GM23338 (cell line): ENCODE data around the gene FTHL17. TPM values are rescaled to one million over a fixed set of nuclear protein-coding genes. Genes with fewer than 3 reads are reported as not detected.

Source experiments
- ATAC-seq: fragments of 200-7000 bp; cut with Tn5 transposase; 3 replicates; pipeline ENCODE4 v1.9.1; 2020
- DNase-seq: peaks from one replicate; pipeline ENCODE4 v3.0.0-alpha.2; 2015; ENCODE audit warnings: low spot score
- H2AFZ ChIP-seq: fragments of 200-600 bp; sonication (generic); 2 replicates; pipeline ENCODE4 v1.8.0; 2016; ENCODE audit warnings: antibody characterized with exemption, mild to moderate bottlenecking, moderate library complexity
- H3F3A ChIP-seq: fragments of 200-600 bp; sonication (generic); replicated peaks from 2 replicates; pipeline ENCODE4 v1.8.0; 2017; ENCODE audit warnings: antibody characterized with exemption, mixed run types, low read depth
- H3K27ac ChIP-seq: fragments of 200-600 bp; sonication (generic); 2 replicates; pipeline ENCODE4 v1.6.1; 2016; ENCODE audit warnings: low read depth
- H3K27me3 ChIP-seq: fragments of 200-600 bp; sonication (generic); 2 replicates; pipeline ENCODE4 v1.8.0; 2016; ENCODE audit warnings: mild to moderate bottlenecking, mixed run types, moderate library complexity; ENCODE audit not compliant: insufficient read depth
- H3K36me3 ChIP-seq: fragments of 200-600 bp; sonication (generic); 2 replicates; pipeline ENCODE4 v1.8.0; 2016; ENCODE audit warnings: mild to moderate bottlenecking; ENCODE audit not compliant: insufficient read depth
- H3K4me1 ChIP-seq: fragments of 200-600 bp; sonication (generic); 2 replicates; pipeline ENCODE4 v1.8.0; 2016; ENCODE audit warnings: mild to moderate bottlenecking, moderate library complexity; ENCODE audit not compliant: insufficient read depth
- H3K4me2 ChIP-seq: fragments of 200-600 bp; sonication (generic); 2 replicates; pipeline ENCODE4 v1.7.1; 2017; ENCODE audit warnings: mixed run types
- H3K4me3 ChIP-seq: fragments of 200-600 bp; sonication (generic); 2 replicates; pipeline ENCODE4 v1.6.1; 2016; ENCODE audit warnings: mixed run types
- H3K79me2 ChIP-seq: fragments of 200-600 bp; sonication (generic); replicated peaks from 2 replicates; pipeline ENCODE4 v1.8.0; 2017; ENCODE audit warnings: mild to moderate bottlenecking; ENCODE audit not compliant: insufficient read depth
- H3K9me2 ChIP-seq: fragments of 200-600 bp; sonication (generic); 2 replicates; pipeline ENCODE4 v1.8.0; 2017; ENCODE audit not compliant: insufficient read depth
- H4K20me1 ChIP-seq: fragments of 200-600 bp; sonication (generic); replicated peaks from 2 replicates; pipeline ENCODE4 v1.8.0; 2017; ENCODE audit warnings: mild to moderate bottlenecking; ENCODE audit not compliant: insufficient read depth
- H3K27ac Mint-ChIP-seq: 2 replicates; pipeline ENCODE4 v1.8.0; 2020; ENCODE audit warnings: inconsistent platforms, mild to moderate bottlenecking, moderate library complexity, mixed read lengths
- H3K27me3 Mint-ChIP-seq: 3 replicates; pipeline ENCODE4 v1.8.0; 2022; ENCODE audit warnings: low read depth, mild to moderate bottlenecking, moderate library complexity, mixed read lengths, inconsistent platforms; ENCODE audit not compliant: insufficient read depth, poor library complexity
- H3K36me3 Mint-ChIP-seq: 3 replicates; pipeline ENCODE4 v1.8.0; 2021; ENCODE audit warnings: low read depth, mild to moderate bottlenecking, inconsistent platforms, moderate library complexity, mixed read lengths
- H3K4me1 Mint-ChIP-seq: 3 replicates; pipeline ENCODE4 v1.8.0; 2020; ENCODE audit warnings: mild to moderate bottlenecking, inconsistent platforms, mixed read lengths
- H3K4me3 Mint-ChIP-seq: 3 replicates; pipeline ENCODE4 v1.8.0; 2021; ENCODE audit warnings: moderate library complexity, mild to moderate bottlenecking, inconsistent platforms, mixed read lengths
- H3K9me3 Mint-ChIP-seq: 3 replicates; pipeline ENCODE4 v1.8.0; 2020; ENCODE audit warnings: moderate library complexity, mild to moderate bottlenecking, inconsistent platforms, mixed read lengths
- CREB1 ChIP-seq: fragments of 250-450 bp; sonication (Bioruptor Pico); IDR thresholded peaks from 2 replicates; pipeline ENCODE4 v1.5.0; 2020; ENCODE audit warnings: low read depth, mild to moderate bottlenecking, moderate library complexity
- EZH2phosphoT487 ChIP-seq: fragments of 200-600 bp; sonication (generic); IDR thresholded peaks from one replicate; pipeline ENCODE4 v1.8.1; 2018; ENCODE audit warnings: antibody characterized with exemption; ENCODE audit not compliant: unreplicated experiment
- ZNF114 ChIP-seq: fragments of 250-450 bp; sonication (Bioruptor Pico); IDR thresholded peaks from 2 replicates; pipeline ENCODE4 v1.5.0; 2020; ENCODE audit warnings: mild to moderate bottlenecking, moderate library complexity
- polyA plus RNA-seq: library from polyadenylated mRNA; unstranded; fragments of >200 nt; fragmentation: Nextera tagmentation; extraction: Ambion mirVana; gene quantifications from 2 replicates; pipeline ENCODE4 v1.2.1, GENCODE V29; 2016
- total RNA-seq: library from RNA; depleted of rRNA; stranded (reverse); fragments of >200 nt; shearing (Covaris generic); gene quantifications from 2 replicates; pipeline ENCODE4 v1.2.3, GENCODE V29; 2014
- TF ChIP-seq, protein P1 (sequence below): fragments of 250-450 bp; sonication (Bioruptor Pico); IDR thresholded peaks from 2 replicates; pipeline ENCODE4 v1.5.0; 2020; ENCODE audit warnings: mild to moderate bottlenecking, moderate library complexity
- TF ChIP-seq, protein P2 (sequence below): IDR thresholded peaks from 2 replicates; pipeline ENCODE4 v1.6.1; 2016; ENCODE audit warnings: antibody characterized with exemption
- TF ChIP-seq, protein P3 (sequence below): IDR thresholded peaks from one replicate; pipeline ENCODE4 v1.6.1; 2018; ENCODE audit warnings: antibody characterized with exemption; ENCODE audit not compliant: unreplicated experiment

FTHL17 gene
- total and polyA plus RNA-seq, 2 experiments from 2014 or later, result not detected

DNA sequence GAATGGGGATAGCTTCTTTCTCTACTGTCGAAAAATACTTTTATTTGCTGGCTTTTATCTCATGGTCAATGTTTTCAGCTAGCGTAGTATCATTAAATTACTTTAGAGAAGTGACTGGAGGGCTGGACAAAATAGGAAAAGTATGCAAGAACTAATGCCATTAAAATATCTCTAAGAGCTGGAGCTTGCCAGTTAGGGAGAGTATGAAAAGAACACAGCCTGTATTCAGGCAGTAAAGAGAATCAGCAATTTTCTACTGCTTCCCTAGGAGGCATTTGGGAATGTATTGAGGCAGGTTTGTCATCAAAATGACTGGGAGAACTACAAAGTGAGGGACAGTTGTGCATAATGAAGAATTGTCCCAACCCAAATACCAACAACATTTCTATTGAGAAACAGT is 43.0 kb upstream of the FTHL17 start:
- Histone ChIP-seq H3F3A (no peaks in the 10 kb centered on the region), H4K20me1 (no peaks in the 10 kb centered on the region), H3K27ac (no peak overlapping the region), H3K4me2 (no peak overlapping the region), H3K4me3 (no peak overlapping the region), H2AFZ (no peak overlapping the region), H3K4me1 (no peaks in the 10 kb centered on the region), H3K27me3 (no peaks in the 10 kb centered on the region), H3K9me2 (no peaks in the 10 kb centered on the region), H3K36me3 (no peaks in the 10 kb centered on the region), H3K79me2 (no peaks in the 10 kb centered on the region)
- Mint-ChIP-seq H3K4me3 (no peak overlapping the region), H3K9me3 (no peaks in the 10 kb centered on the region), H3K4me1 (no peaks in the 10 kb centered on the region), H3K27ac (no peak overlapping the region), H3K27me3 (no peaks in the 10 kb centered on the region), H3K36me3 (no peaks in the 10 kb centered on the region)
- TF ChIP-seq, protein P1, sequence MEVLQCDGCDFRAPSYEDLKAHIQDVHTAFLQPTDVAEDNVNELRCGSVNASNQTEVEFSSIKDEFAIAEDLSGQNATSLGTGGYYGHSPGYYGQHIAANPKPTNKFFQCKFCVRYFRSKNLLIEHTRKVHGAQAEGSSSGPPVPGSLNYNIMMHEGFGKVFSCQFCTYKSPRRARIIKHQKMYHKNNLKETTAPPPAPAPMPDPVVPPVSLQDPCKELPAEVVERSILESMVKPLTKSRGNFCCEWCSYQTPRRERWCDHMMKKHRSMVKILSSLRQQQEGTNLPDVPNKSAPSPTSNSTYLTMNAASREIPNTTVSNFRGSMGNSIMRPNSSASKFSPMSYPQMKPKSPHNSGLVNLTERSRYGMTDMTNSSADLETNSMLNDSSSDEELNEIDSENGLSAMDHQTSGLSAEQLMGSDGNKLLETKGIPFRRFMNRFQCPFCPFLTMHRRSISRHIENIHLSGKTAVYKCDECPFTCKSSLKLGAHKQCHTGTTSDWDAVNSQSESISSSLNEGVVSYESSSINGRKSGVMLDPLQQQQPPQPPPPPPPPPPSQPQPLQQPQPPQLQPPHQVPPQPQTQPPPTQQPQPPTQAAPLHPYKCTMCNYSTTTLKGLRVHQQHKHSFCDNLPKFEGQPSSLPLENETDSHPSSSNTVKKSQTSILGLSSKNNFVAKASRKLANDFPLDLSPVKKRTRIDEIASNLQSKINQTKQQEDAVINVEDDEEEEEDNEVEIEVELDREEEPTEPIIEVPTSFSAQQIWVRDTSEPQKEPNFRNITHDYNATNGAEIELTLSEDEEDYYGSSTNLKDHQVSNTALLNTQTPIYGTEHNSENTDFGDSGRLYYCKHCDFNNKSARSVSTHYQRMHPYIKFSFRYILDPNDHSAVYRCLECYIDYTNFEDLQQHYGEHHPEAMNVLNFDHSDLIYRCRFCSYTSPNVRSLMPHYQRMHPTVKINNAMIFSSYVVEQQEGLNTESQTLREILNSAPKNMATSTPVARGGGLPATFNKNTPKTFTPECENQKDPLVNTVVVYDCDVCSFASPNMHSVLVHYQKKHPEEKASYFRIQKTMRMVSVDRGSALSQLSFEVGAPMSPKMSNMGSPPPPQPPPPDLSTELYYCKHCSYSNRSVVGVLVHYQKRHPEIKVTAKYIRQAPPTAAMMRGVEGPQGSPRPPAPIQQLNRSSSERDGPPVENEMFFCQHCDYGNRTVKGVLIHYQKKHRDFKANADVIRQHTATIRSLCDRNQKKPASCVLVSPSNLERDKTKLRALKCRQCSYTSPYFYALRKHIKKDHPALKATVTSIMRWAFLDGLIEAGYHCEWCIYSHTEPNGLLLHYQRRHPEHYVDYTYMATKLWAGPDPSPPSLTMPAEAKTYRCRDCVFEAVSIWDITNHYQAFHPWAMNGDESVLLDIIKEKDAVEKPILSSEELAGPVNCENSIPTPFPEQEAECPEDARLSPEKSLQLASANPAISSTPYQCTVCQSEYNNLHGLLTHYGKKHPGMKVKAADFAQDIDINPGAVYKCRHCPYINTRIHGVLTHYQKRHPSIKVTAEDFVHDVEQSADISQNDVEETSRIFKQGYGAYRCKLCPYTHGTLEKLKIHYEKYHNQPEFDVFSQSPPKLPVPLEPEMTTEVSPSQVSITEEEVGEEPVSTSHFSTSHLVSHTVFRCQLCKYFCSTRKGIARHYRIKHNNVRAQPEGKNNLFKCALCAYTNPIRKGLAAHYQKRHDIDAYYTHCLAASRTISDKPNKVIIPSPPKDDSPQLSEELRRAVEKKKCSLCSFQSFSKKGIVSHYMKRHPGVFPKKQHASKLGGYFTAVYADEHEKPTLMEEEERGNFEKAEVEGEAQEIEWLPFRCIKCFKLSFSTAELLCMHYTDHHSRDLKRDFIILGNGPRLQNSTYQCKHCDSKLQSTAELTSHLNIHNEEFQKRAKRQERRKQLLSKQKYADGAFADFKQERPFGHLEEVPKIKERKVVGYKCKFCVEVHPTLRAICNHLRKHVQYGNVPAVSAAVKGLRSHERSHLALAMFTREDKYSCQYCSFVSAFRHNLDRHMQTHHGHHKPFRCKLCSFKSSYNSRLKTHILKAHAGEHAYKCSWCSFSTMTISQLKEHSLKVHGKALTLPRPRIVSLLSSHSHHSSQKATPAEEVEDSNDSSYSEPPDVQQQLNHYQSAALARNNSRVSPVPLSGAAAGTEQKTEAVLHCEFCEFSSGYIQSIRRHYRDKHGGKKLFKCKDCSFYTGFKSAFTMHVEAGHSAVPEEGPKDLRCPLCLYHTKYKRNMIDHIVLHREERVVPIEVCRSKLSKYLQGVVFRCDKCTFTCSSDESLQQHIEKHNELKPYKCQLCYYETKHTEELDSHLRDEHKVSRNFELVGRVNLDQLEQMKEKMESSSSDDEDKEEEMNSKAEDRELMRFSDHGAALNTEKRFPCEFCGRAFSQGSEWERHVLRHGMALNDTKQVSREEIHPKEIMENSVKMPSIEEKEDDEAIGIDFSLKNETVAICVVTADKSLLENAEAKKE (CRISPR knock-in tag), result no peak
- TF ChIP-seq EZH2phosphoT487 (no peak), ZNF114 (CRISPR knock-in tag) (no peak), CREB1 (CRISPR knock-in tag) (no peak)
- DNase-seq (no peak), ATAC-seq (no peak)

DNA sequence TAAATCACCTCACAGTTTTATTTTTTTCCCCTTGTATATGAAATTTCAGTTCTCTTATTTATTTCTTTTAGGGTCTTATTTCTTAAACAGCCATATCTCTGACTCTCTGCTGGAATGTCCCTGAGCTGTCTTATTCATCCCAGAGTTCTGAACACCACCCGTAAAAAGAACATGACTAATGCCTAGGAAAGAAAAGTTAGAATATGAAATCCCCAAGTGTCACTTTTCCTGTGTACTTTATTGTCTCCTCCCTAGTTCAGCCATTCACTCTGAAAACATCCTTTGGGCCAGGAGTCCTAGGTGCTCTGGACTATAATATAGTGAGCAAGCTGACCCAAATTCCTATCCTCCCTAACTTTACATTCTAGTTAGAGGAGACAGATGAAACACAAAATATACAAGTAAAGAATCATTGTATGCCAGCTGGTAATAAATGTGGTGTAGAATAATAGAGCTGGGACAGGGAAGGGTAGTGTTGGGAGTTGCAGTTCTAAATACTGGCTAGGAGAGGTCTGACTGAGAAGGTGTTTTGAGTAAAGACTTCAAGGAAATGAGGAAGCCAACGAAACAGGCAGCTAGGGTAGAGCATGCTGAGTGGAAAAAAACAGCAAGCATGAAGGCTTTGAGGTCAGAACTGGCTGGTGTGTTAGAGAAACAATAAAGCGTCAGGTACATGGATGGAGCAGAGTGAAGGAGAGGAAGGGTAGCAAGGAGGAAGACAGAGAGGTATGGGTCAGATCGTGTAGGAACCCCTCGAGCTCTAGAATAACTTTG is 40.6 kb upstream of the FTHL17 start:
- Histone ChIP-seq H3K9me2 (no peaks in the 10 kb centered on the region), H3K27me3 (no peaks in the 10 kb centered on the region), H3K4me1 (no peaks in the 10 kb centered on the region), H2AFZ (no peak overlapping the region), H3K4me2 (no peak overlapping the region), H3F3A (no peaks in the 10 kb centered on the region), H3K79me2 (no peaks in the 10 kb centered on the region), H3K4me3 (no peak overlapping the region), H3K36me3 (no peaks in the 10 kb centered on the region), H3K27ac (no peak overlapping the region), H4K20me1 (no peaks in the 10 kb centered on the region)
- DNase-seq, result no peak
- ATAC-seq, result no peak
- no peaks in the 10 kb centered on the region for H3K36me3 Mint-ChIP-seq
- H3K4me1 Mint-ChIP-seq, result no peaks in the 10 kb centered on the region
- H3K9me3 Mint-ChIP-seq, result no peaks in the 10 kb centered on the region
- no peaks in the 10 kb centered on the region for H3K27me3 Mint-ChIP-seq
- no peak overlapping the region for H3K27ac Mint-ChIP-seq
- no peak overlapping the region for H3K4me3 Mint-ChIP-seq
- TF ChIP-seq, protein P2, sequence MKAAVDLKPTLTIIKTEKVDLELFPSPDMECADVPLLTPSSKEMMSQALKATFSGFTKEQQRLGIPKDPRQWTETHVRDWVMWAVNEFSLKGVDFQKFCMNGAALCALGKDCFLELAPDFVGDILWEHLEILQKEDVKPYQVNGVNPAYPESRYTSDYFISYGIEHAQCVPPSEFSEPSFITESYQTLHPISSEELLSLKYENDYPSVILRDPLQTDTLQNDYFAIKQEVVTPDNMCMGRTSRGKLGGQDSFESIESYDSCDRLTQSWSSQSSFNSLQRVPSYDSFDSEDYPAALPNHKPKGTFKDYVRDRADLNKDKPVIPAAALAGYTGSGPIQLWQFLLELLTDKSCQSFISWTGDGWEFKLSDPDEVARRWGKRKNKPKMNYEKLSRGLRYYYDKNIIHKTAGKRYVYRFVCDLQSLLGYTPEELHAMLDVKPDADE, result no peak
- TF ChIP-seq, protein P3, sequence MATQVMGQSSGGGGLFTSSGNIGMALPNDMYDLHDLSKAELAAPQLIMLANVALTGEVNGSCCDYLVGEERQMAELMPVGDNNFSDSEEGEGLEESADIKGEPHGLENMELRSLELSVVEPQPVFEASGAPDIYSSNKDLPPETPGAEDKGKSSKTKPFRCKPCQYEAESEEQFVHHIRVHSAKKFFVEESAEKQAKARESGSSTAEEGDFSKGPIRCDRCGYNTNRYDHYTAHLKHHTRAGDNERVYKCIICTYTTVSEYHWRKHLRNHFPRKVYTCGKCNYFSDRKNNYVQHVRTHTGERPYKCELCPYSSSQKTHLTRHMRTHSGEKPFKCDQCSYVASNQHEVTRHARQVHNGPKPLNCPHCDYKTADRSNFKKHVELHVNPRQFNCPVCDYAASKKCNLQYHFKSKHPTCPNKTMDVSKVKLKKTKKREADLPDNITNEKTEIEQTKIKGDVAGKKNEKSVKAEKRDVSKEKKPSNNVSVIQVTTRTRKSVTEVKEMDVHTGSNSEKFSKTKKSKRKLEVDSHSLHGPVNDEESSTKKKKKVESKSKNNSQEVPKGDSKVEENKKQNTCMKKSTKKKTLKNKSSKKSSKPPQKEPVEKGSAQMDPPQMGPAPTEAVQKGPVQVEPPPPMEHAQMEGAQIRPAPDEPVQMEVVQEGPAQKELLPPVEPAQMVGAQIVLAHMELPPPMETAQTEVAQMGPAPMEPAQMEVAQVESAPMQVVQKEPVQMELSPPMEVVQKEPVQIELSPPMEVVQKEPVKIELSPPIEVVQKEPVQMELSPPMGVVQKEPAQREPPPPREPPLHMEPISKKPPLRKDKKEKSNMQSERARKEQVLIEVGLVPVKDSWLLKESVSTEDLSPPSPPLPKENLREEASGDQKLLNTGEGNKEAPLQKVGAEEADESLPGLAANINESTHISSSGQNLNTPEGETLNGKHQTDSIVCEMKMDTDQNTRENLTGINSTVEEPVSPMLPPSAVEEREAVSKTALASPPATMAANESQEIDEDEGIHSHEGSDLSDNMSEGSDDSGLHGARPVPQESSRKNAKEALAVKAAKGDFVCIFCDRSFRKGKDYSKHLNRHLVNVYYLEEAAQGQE, result no peak
